ENCODE measurements around the gene FBXL13. TPM values are rescaled to one million over a fixed set of nuclear protein-coding genes. Genes with fewer than 3 reads are reported as not detected.

FBXL13 gene
- total and polyA plus RNA-seq, 11 donors = 0.16 to 1.2 (median 0.41) TPM; not detected in 1

DNA sequence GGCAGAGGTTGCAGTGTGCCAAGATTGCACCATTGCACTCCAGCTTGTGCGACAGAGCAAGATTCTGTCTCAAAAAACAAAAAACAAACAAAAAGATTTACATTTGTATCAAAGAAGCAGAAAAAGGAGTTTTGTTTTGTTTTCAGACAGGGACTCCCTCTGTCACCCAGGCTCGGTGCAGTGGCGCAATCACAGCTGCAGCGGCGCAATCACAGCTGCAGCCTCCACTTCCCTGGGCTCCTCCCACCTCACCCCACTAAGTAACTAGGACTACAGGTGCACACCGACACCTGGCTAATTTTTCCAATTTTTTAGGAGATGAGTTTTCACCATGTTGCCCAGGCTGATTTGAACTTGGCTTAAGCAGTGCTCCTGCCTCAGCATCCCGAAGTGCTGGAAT is 2.2 kb upstream of the FBXL13 start:
- no peak for DNase-seq
- peak overlapping the region in 1 of 12 donors; percentile 87 for H3K4me3 ChIP-seq
- no peak for ATAC-seq
- WGBS, 4 donors = 94 to 96% (median 95%) methylated on average over 7 of the region's 7 CpGs
- H3K27ac ChIP-seq = no peak overlapping the region
- no peaks in the 10 kb centered on the region for H3K36me3 ChIP-seq
- H3K4me1 ChIP-seq = peaks cover 0 to 30% (median 16%) of the 10 kb centered on the region in 12 donors
- H3K27me3 ChIP-seq = no peaks in the 10 kb centered on the region
- TF ChIP-seq, protein P1, sequence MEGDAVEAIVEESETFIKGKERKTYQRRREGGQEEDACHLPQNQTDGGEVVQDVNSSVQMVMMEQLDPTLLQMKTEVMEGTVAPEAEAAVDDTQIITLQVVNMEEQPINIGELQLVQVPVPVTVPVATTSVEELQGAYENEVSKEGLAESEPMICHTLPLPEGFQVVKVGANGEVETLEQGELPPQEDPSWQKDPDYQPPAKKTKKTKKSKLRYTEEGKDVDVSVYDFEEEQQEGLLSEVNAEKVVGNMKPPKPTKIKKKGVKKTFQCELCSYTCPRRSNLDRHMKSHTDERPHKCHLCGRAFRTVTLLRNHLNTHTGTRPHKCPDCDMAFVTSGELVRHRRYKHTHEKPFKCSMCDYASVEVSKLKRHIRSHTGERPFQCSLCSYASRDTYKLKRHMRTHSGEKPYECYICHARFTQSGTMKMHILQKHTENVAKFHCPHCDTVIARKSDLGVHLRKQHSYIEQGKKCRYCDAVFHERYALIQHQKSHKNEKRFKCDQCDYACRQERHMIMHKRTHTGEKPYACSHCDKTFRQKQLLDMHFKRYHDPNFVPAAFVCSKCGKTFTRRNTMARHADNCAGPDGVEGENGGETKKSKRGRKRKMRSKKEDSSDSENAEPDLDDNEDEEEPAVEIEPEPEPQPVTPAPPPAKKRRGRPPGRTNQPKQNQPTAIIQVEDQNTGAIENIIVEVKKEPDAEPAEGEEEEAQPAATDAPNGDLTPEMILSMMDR (IDR thresholded peaks at IDR 0.05) = no peak
- TF ChIP-seq POLR2A (IDR thresholded peaks at IDR 0.05) = no peak
- no peaks in the 10 kb centered on the region for H3K9me3 ChIP-seq
- intact Hi-C loops (cut with DNase I) = loop anchor here in 3 of 10 donors (5.0 to 10.0 kb wide), 3 partner anchors 68 to 332 kb away; partner anchors contain the start of genes NAPEPLD (in 2 of the 3) and FAM185A (in 1 of the 3)

- TF ChIP-seq, protein P1 (IDR thresholded peaks at IDR 0.05) = no peak
- TF ChIP-seq POLR2A (IDR thresholded peaks at IDR 0.05) = no peak
- DNase-seq (peak in 4 of 5 donors; percentile 38 to 59 (median 48)), ATAC-seq (peak in 3 of 4 donors; percentile 23 to 37 (median 32))
- Histone ChIP-seq H3K27ac (peak overlapping the region; percentile 86 to 96 (median 93)), H3K4me3 (peak overlapping the region; percentile 53 to 99 (median 86)), H3K36me3 (no peaks in the 10 kb centered on the region), H3K27me3 (no peaks in the 10 kb centered on the region), H3K9me3 (no peaks in the 10 kb centered on the region), H3K4me1 (peaks cover 0 to 30% (median 16%) of the 10 kb centered on the region in 12 donors)
- 2 to 6% (median 2%) methylated on average over 14 to 36 of the region's 36 CpGs for WGBS, 4 donors
- intact Hi-C loops (cut with DNase I) = loop anchor here in 4 of 10 donors (2.0 to 10.0 kb wide), 4 partner anchors 69 to 331 kb away; partner anchors contain the start of genes NAPEPLD (in 3 of the 4) and FAM185A (in 1 of the 4)
These were observed 832 bp upstream of the FBXL13 start for GRCh38 chr7:103075337-103075918.

- no peaks in the 10 kb centered on the region for H3K9me3 ChIP-seq
- H3K36me3 ChIP-seq = no peaks in the 10 kb centered on the region
- peak overlapping the region; percentile 53 to 99 (median 86) for H3K4me3 ChIP-seq
- H3K4me1 ChIP-seq = peaks cover 0 to 30% (median 16%) of the 10 kb centered on the region in 12 donors
- WGBS, 4 donors = 10 to 14% (median 13%) methylated on average over 6 of the region's 6 CpGs
- no peak for ATAC-seq
- no peaks in the 10 kb centered on the region for H3K27me3 ChIP-seq
- intact Hi-C loops (cut with DNase I) = loop anchor here in 4 of 10 donors (2.0 to 10.0 kb wide), 4 partner anchors 71 to 329 kb away; partner anchors contain the start of genes FAM185A (in 2 of the 4) and NAPEPLD (in 2 of the 4)
- peak overlapping the region in 11 of 12 donors; percentile 36 to 96 (median 93) for H3K27ac ChIP-seq
- no peak for TF ChIP-seq POLR2A (IDR thresholded peaks at IDR 0.05)
- DNase-seq = no peak
These were observed 542 bp downstream of the FBXL13 start for GRCh38 chr7:103073989-103074518.

DNA sequence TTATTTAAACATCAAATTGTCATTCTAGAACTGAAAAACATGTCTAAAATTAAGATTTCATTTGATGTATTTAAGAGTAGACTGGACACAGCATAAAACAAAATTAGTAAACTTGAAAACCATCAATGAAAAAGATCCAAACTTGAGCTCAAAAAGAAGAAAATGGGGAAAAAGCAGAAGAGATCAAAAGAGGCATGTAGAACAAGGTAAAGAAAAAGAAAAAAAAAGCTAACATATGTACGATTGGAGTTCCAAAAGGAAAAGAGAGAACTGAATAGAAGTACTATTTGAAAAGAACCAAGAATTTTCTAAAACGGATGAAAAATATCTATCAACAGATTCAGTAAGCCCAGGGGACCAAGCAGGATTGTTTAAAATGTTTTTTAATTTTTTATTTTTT is 3.6 kb downstream of the FBXL13 start:
- DNase-seq (no peak), ATAC-seq (no peak)
- WGBS, 4 donors = 72 to 81% (median 79%) methylated on average over 2 of the region's 2 CpGs
- Histone ChIP-seq H3K36me3 (no peaks in the 10 kb centered on the region), H3K27ac (no peak overlapping the region), H3K9me3 (no peaks in the 10 kb centered on the region), H3K27me3 (no peaks in the 10 kb centered on the region), H3K4me3 (no peak overlapping the region), H3K4me1 (peaks cover 0 to 14% (median 9%) of the 10 kb centered on the region in 12 donors)
- TF ChIP-seq, protein P1 (IDR thresholded peaks at IDR 0.05) = no peak
- TF ChIP-seq POLR2A (IDR thresholded peaks at IDR 0.05) = no peak
- intact Hi-C loops (cut with DNase I) = loop anchor here in 3 of 10 donors (5.0 to 10.0 kb wide), 3 partner anchors 74 to 326 kb away; partner anchors contain the start of genes FAM185A (in 2 of the 3) and NAPEPLD (in 1 of the 3)
